GM12878 (cell line): Measurements from ENCODE around the gene EIF4EBP2.

ENCODE experiments used
- CEBPB ChIP-seq, 2 experiments: fragments of 150-350 bp in 1 of 2; IDR thresholded peaks; 2 replicates each; pipeline ENCODE4 v1.6.1; 2012 to 2014; ENCODE audit warnings: low read depth in 2 of 2, low read length in 2 of 2, borderline replicate concordance in 1 of 2, inconsistent platforms in 1 of 2
- EZH2 ChIP-seq: IDR thresholded peaks from 2 replicates; pipeline ENCODE4 v1.6.1; 2012; ENCODE audit warnings: low read depth, mild to moderate bottlenecking, control low read depth, inconsistent platforms, low read length, borderline replicate concordance; ENCODE audit not compliant: control insufficient read depth
- MAX ChIP-seq: IDR thresholded peaks from 2 replicates; pipeline ENCODE4 v1.6.1; 2012; ENCODE audit warnings: low read depth, low read length, improper control_type of control experiment
- MYC ChIP-seq: IDR thresholded peaks from 2 replicates; pipeline ENCODE4 v1.6.1; 2011; ENCODE audit warnings: mild to moderate bottlenecking, low read length, moderate library complexity, inconsistent platforms; ENCODE audit not compliant: insufficient read depth, insufficient replicate concordance, insufficient read length, severe bottlenecking
- NR2F1 ChIP-seq: fragments of 450-650 bp; conservative IDR thresholded peaks from 2 replicates; pipeline ENCODE4 v1.6.1; 2017; ENCODE audit warnings: mild to moderate bottlenecking
- PBX3 ChIP-seq: IDR thresholded peaks from 2 replicates; pipeline ENCODE4 v1.6.1; 2011; ENCODE audit warnings: mild to moderate bottlenecking, low read depth, low read length, moderate library complexity; ENCODE audit not compliant: insufficient replicate concordance
- SRF ChIP-seq, 2 experiments: IDR thresholded peaks; 2 replicates each; pipeline ENCODE4 v1.6.1; 2011; ENCODE audit warnings: low read depth in 2 of 2, low read length in 2 of 2, mild to moderate bottlenecking in 1 of 2, moderate library complexity in 1 of 2
- TCF7 ChIP-seq: IDR thresholded peaks from 2 replicates; pipeline ENCODE4 v1.6.1; 2014; ENCODE audit warnings: antibody characterized with exemption, borderline replicate concordance
- ZNF384 ChIP-seq: IDR thresholded peaks from 2 replicates; pipeline ENCODE4 v1.6.1; 2012; ENCODE audit warnings: low read depth, mild to moderate bottlenecking, low read length, improper control_type of control experiment, borderline replicate concordance
- ZNF622 ChIP-seq: fragments of 450-650 bp; IDR thresholded peaks from 2 replicates; pipeline ENCODE4 v1.6.1; 2017; ENCODE audit warnings: mild to moderate bottlenecking, inconsistent platforms

GRCh38 chr10:70441895-70442309, 38.0 kb downstream of the EIF4EBP2 start:
- TF ChIP-seq SRF (IDR thresholded peaks at IDR 0.05; ENCODE audit: low read depth in 2 of 2, low read length in 2 of 2), result no peak
- TF ChIP-seq ZNF384, result no peak
- TF ChIP-seq ZNF622, result no peak
- TF ChIP-seq NR2F1, result no peak
- no peak for TF ChIP-seq PBX3
- no peak for TF ChIP-seq EZH2
- no peak for TF ChIP-seq TCF7
- TF ChIP-seq MAX, result no peak
- no peak for TF ChIP-seq MYC
- TF ChIP-seq CEBPB (IDR thresholded peaks at IDR 0.05; ENCODE audit: borderline replicate concordance in 1 of 2, low read depth in 2 of 2, low read length in 2 of 2), result no peak
